CD14-positive monocyte (primary cell): ENCODE results near the gene PRRT4. TPM values are rescaled to one million over a fixed set of nuclear protein-coding genes. Genes with fewer than 3 reads are reported as not detected.

ENCODE experiments used
- DNase-seq, 3 donors: peaks; one replicate each; pipeline ENCODE4 v3.0.0-alpha.2; 2011 to 2022
- H2AFZ ChIP-seq: 2 replicates; pipeline ENCODE4 v1.6.0; 2012; ENCODE audit warnings: mild to moderate bottlenecking, low read depth, low read length, inconsistent platforms; ENCODE audit not compliant: insufficient read depth, poor library complexity, severe bottlenecking
- H3K27ac ChIP-seq, 2 donors: 1 replicate in 1 of 2; 2 replicates in 1 of 2; pipeline ENCODE4 v1.5.1; 2012 to 2013; ENCODE audit warnings: low read length in 2 of 2, control low read depth in 1 of 2, inconsistent platforms in 1 of 2, low read depth in 1 of 2, mild to moderate bottlenecking in 1 of 2
- H3K27me3 ChIP-seq, 2 donors: one replicate each; pipeline versions ENCODE4 v1.6.0 to v1.6.1; 2011 to 2013; ENCODE audit warnings: low read length in 2 of 2; ENCODE audit not compliant: control insufficient read depth in 2 of 2, insufficient read depth in 2 of 2
- H3K36me3 ChIP-seq, 2 donors: replicated peaks in 1 of 2; 1 replicate in 1 of 2; 2 replicates in 1 of 2; pipeline versions ENCODE4 v1.5.1 to v1.6.1; 2012 to 2013; ENCODE audit warnings: low read length in 2 of 2, control low read depth in 1 of 2, inconsistent platforms in 1 of 2, mild to moderate bottlenecking in 1 of 2; ENCODE audit not compliant: insufficient read depth in 2 of 2, control insufficient read depth in 1 of 2
- H3K4me1 ChIP-seq, 2 donors: 1 replicate in 1 of 2; 2 replicates in 1 of 2; pipeline versions ENCODE4 v1.5.1 to v1.6.1; 2012 to 2013; ENCODE audit warnings: low read length in 2 of 2, control low read depth in 1 of 2, inconsistent platforms in 1 of 2, mild to moderate bottlenecking in 1 of 2, moderate library complexity in 1 of 2; ENCODE audit not compliant: insufficient read depth in 2 of 2, control insufficient read depth in 1 of 2
- H3K4me2 ChIP-seq: replicated peaks from 2 replicates; pipeline ENCODE3; 2012; ENCODE audit warnings: low read length, moderate library complexity, mild to moderate bottlenecking; ENCODE audit not compliant: poor library complexity, severe bottlenecking; ENCODE audit errors: extremely low read depth
- H3K4me3 ChIP-seq, 3 experiments: fragments of 200-600 bp in 1 of 3; sonication (generic) in 1 of 3; replicated peaks in 1 of 3; 1 replicate in 2 of 3; 2 replicates in 1 of 3; pipeline ENCODE4 v1.5.1; 2011 to 2013; ENCODE audit warnings: low read length in 3 of 3, mild to moderate bottlenecking in 3 of 3, control low read depth in 2 of 3, low read depth in 2 of 3, inconsistent platforms in 1 of 3, moderate library complexity in 1 of 3
- H3K79me2 ChIP-seq: 2 replicates; pipeline ENCODE4 v1.6.0; 2012; ENCODE audit warnings: mild to moderate bottlenecking, control low read depth, inconsistent platforms, low read length, moderate library complexity; ENCODE audit not compliant: insufficient read depth
- H3K9ac ChIP-seq: 2 replicates; pipeline ENCODE4 v1.6.0; 2017; ENCODE audit warnings: low read length, mild to moderate bottlenecking; ENCODE audit not compliant: insufficient read depth, poor library complexity, severe bottlenecking
- H3K9me3 ChIP-seq, 2 donors: replicated peaks in 1 of 2; 1 replicate in 1 of 2; 2 replicates in 1 of 2; pipeline versions ENCODE4 v1.5.1 to v1.6.1; 2012 to 2013; ENCODE audit warnings: low read length in 2 of 2, control low read depth in 1 of 2; ENCODE audit not compliant: control insufficient read depth in 1 of 2, insufficient read depth in 1 of 2
- H4K20me1 ChIP-seq: 2 replicates; pipeline ENCODE4 v1.6.0; 2012; ENCODE audit warnings: mild to moderate bottlenecking, low read length, control low read depth, moderate library complexity; ENCODE audit not compliant: insufficient read depth
- H3K27ac Mint-ChIP-seq, 7 donors: one replicate each; pipeline ENCODE4 v1.8.0; 2020; ENCODE audit warnings: mild to moderate bottlenecking in 7 of 7, mixed read lengths in 7 of 7, moderate library complexity in 6 of 7, inconsistent platforms in 2 of 7
- H3K27me3 Mint-ChIP-seq, 3 donors: one replicate each; pipeline ENCODE4 v1.8.0; 2021 to 2022; ENCODE audit warnings: low read depth in 3 of 3, mild to moderate bottlenecking in 3 of 3, mixed read lengths in 3 of 3, moderate library complexity in 3 of 3, inconsistent platforms in 1 of 3
- H3K36me3 Mint-ChIP-seq, 2 donors: one replicate each; pipeline ENCODE4 v1.8.0; 2020; ENCODE audit warnings: mixed read lengths in 2 of 2, inconsistent platforms in 1 of 2, mild to moderate bottlenecking in 1 of 2
- H3K4me1 Mint-ChIP-seq: one replicate; pipeline ENCODE4 v1.8.0; 2020; ENCODE audit warnings: mild to moderate bottlenecking, mixed read lengths
- H3K4me3 Mint-ChIP-seq, 2 donors: one replicate each; pipeline ENCODE4 v1.8.0; 2020; ENCODE audit warnings: mild to moderate bottlenecking in 2 of 2, mixed read lengths in 2 of 2, moderate library complexity in 1 of 2
- H3K9me3 Mint-ChIP-seq, 7 donors: one replicate each; pipeline ENCODE4 v1.8.0; 2020 to 2022; ENCODE audit warnings: mixed read lengths in 7 of 7, mild to moderate bottlenecking in 6 of 7, moderate library complexity in 6 of 7, inconsistent platforms in 2 of 7
- CTCF ChIP-seq: fragments of 200-600 bp; IDR thresholded peaks from one replicate; pipeline ENCODE4 v1.8.0; 2022; ENCODE audit warnings: antibody characterized with exemption, mild to moderate bottlenecking
- WGBS: methylation state at CpG from one replicate; pipeline ENCODE4 v1.1.5; 2013; ENCODE audit warnings: missing lambda C conversion rate; ENCODE audit not compliant: insufficient coverage; 5-methylcytosine and 5-hydroxymethylcytosine counted together
- intact Hi-C, 2 donors: fragments of 100-400 bp; cut with micrococcal nuclease; formaldehyde crosslinking; loops; one replicate each; pipeline versions ENCODE4 v1.15.0 to v1.15.1; 2023
- polyA plus RNA-seq, 3 donors: library from polyadenylated mRNA; depleted of rRNA in 1 of 3; unstranded in 2 of 3; stranded (reverse) in 1 of 3; fragments of 300-500 nt in 2 of 3; fragments of >200 nt in 1 of 3; fragmentation: Illumina TruSeq in 2 of 3; gene quantifications; 1 replicate in 2 of 3; 2 replicates in 1 of 3; pipeline ENCODE4 v1.2.3, GENCODE V29; 2012 to 2021

PRRT4 gene
- polyA plus RNA-seq, 3 donors, result 1.1 TPM; not detected in 2

GRCh38 chr7:128407751-128408708, 46.5 kb upstream of the PRRT4 start:
- peak in 2 of 3 donors; percentile 37 for DNase-seq
- Histone ChIP-seq H3K79me2 (peaks cover 59% of the 10 kb centered on the region), H3K4me1 (peaks cover 59 to 60% of the 10 kb centered on the region in 2 donors), H3K27me3 (no peaks in the 10 kb centered on the region), H3K4me2 (peak overlapping the region; percentile 93), H3K36me3 (peaks cover 3 to 19% of the 10 kb centered on the region in 2 donors), H3K4me3 (peak overlapping the region; percentile 80 to 93 (median 84)), H4K20me1 (peaks cover 26% of the 10 kb centered on the region), H3K9ac (peak overlapping the region; percentile 80), H3K9me3 (no peaks in the 10 kb centered on the region), H2AFZ (peak overlapping the region; percentile 84), H3K27ac (peak overlapping the region; percentile 87 to 94)
- no peak for TF ChIP-seq CTCF
- H3K9me3 Mint-ChIP-seq, result no peaks in the 10 kb centered on the region
- intact Hi-C loops, result loop anchor here (10.0 kb wide), 1 partner anchor 47 kb away; the partner anchor contains the start of gene HILPDA (in 2 of the 2)
- H3K4me3 Mint-ChIP-seq, result peak overlapping the region; percentile 94 to 99
- H3K36me3 Mint-ChIP-seq, result peaks cover 10 to 14% of the 10 kb centered on the region in 2 donors
- peaks cover 0 to 5% (median 5%) of the 10 kb centered on the region in 3 donors for H3K27me3 Mint-ChIP-seq
- WGBS, result 0% methylated on average over 5 of the region's 11 CpGs
- H3K4me1 Mint-ChIP-seq, result peaks cover 60% of the 10 kb centered on the region
- peak overlapping the region; percentile 95 to 99 (median 97) for H3K27ac Mint-ChIP-seq

GRCh38 chr7:128407233-128407589, 45.7 kb upstream of the PRRT4 start:
- peak overlapping the region; percentile 80 for H3K9ac ChIP-seq
- WGBS, result 81% methylated on average over 7 of the region's 7 CpGs
- Mint-ChIP-seq H3K27ac (peak overlapping the region; percentile 95 to 99 (median 97)), H3K4me1 (peaks cover 60% of the 10 kb centered on the region), H3K9me3 (no peaks in the 10 kb centered on the region), H3K27me3 (peaks cover 0 to 3% (median 1%) of the 10 kb centered on the region in 3 donors), H3K36me3 (peaks cover 18 to 22% of the 10 kb centered on the region in 2 donors), H3K4me3 (peak overlapping the region; percentile 94 to 99)
- H3K4me2 ChIP-seq, result peak overlapping the region; percentile 93
- intact Hi-C loops, result loop anchor here (10.0 kb wide), 1 partner anchor 48 kb away; the partner anchor contains the start of gene HILPDA (in 2 of the 2)
- H3K4me1 ChIP-seq, result peaks cover 59 to 60% of the 10 kb centered on the region in 2 donors
- H3K4me3 ChIP-seq, result peak overlapping the region; percentile 80 to 93 (median 84)
- peak overlapping the region; percentile 87 to 94 for H3K27ac ChIP-seq
- peaks cover 67% of the 10 kb centered on the region for H3K79me2 ChIP-seq
- no peaks in the 10 kb centered on the region for H3K27me3 ChIP-seq
- DNase-seq, result no peak
- no peaks in the 10 kb centered on the region for H3K9me3 ChIP-seq
- TF ChIP-seq CTCF, result no peak
- H2AFZ ChIP-seq, result no peak overlapping the region
- peaks cover 33% of the 10 kb centered on the region for H4K20me1 ChIP-seq
- peaks cover 11 to 27% of the 10 kb centered on the region in 2 donors for H3K36me3 ChIP-seq
